NCI-H187 (cell line): Measurements from ENCODE around the gene SEPTIN10.

Experiments
- DNase-seq, 2 experiments: peaks; one replicate each; lab custom pipeline; 2025; lab: John Stamatoyannopoulos, UW

The SEPTIN10 gene

DNA sequence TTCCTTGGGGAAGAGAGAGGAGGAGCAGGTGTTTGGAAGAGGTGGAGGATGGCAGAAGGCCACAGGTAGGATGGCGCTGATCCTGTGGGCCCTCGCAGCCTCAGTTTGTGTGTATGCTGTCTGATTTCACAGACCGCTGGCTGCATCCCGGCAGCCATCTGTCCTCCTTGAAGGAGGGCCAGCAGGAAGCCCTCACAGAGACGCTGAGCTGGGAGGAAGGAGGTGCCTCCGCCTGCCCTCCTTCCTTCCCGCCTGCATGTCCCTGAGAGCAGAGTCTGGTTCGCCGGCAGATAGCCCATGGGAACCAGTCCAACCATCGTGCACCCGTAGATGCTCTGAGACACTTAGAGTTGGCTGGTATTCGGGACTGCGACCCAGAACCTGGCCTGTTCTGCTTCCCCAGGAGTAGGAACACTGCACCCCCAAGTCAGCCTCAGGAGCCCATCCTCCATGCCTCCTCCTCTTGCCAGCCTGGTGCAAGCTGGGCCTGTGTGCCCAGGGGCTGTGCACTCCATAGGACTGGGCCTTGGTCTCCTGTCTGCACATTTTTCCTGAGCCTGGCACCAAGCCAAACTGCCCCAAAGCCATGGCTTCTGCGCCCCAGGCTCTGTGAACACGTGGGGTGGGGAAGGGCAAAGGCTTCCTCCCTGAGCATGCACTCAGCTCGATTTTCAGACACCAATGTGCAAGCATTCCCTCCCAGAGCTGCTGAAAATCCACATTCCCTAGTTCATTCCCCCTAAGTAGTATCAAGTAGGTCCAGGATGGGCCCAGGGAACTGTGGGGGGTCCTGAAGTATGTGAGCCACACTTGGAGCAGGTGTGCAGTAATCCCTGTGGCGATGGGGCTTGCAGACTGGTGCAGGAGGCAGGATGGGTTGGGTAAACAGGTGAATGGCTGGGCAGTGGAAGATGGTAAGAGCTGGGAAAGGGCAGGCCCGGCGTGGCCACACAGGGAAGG lies 115.6 kb downstream of the SEPTIN10 start:
- DNase-seq: no peak

- no peak for DNase-seq
These were observed 116.3 kb downstream of the SEPTIN10 start for GRCh38 chr2:109497463-109497862.

GRCh38 chr2:109494351-109494750 lies 119.4 kb downstream of the SEPTIN10 start:
- no peak for DNase-seq

- no peak for DNase-seq
These were observed 120.4 kb downstream of the SEPTIN10 start for GRCh38 chr2:109493176-109493935.
